GM12878 (cell line): ENCODE data around the gene MSH5. TPM values are rescaled to one million over a fixed set of nuclear protein-coding genes. Genes with fewer than 3 reads are reported as not detected.
A peak's percentile ranks its signal among the peaks of the same experiment; 100 is the strongest.

ENCODE experiments used
- CEBPZ ChIP-seq: fragments of 150-350 bp; IDR thresholded peaks from 2 replicates; pipeline ENCODE4 v1.6.1; 2016; ENCODE audit warnings: low read depth, low read length
- CHD1 ChIP-seq: IDR thresholded peaks from 2 replicates; pipeline ENCODE4 v1.6.1; 2012; ENCODE audit warnings: low read depth, low read length, improper control_type of control experiment
- CHD2 ChIP-seq: IDR thresholded peaks from 2 replicates; pipeline ENCODE4 v1.6.1; 2011; ENCODE audit warnings: low read depth, low read length, improper control_type of control experiment, borderline replicate concordance
- CHD4 ChIP-seq: fragments of 200-600 bp; sonication (generic); IDR thresholded peaks from 2 replicates; pipeline ENCODE4 v1.6.1; 2016; ENCODE audit warnings: mild to moderate bottlenecking
- FOS ChIP-seq: IDR thresholded peaks from 3 replicates; pipeline ENCODE4 v1.6.1; 2011; ENCODE audit warnings: borderline replicate concordance; ENCODE audit not compliant: insufficient read length; ENCODE audit errors: extremely low read depth
- HDGF ChIP-seq: fragments of 450-650 bp; IDR thresholded peaks from 2 replicates; pipeline ENCODE4 v1.6.1; 2016; ENCODE audit warnings: antibody characterized with exemption
- IRF5 ChIP-seq: fragments of 450-650 bp; IDR thresholded peaks from 2 replicates; pipeline ENCODE4 v1.6.1; 2017; ENCODE audit warnings: borderline replicate concordance
- LARP7 ChIP-seq: fragments of 450-650 bp; IDR thresholded peaks from 2 replicates; pipeline ENCODE4 v1.6.1; 2017; ENCODE audit warnings: mild to moderate bottlenecking
- MEF2B ChIP-seq: fragments of 450-650 bp; IDR thresholded peaks from 2 replicates; pipeline ENCODE4 v1.6.1; 2018; ENCODE audit warnings: mild to moderate bottlenecking, moderate library complexity; ENCODE audit not compliant: partially characterized antibody, poor library complexity, severe bottlenecking
- MTA2 ChIP-seq: fragments of 450-650 bp; IDR thresholded peaks from 2 replicates; pipeline ENCODE4 v1.6.1; 2016; ENCODE audit warnings: low read depth, mild to moderate bottlenecking, moderate library complexity
- MTA3 ChIP-seq: IDR thresholded peaks from 2 replicates; pipeline ENCODE4 v1.6.1; 2012; ENCODE audit warnings: low read length, inconsistent platforms, borderline replicate concordance
- NFYA ChIP-seq: IDR thresholded peaks from 2 replicates; pipeline ENCODE4 v1.6.1; 2011; ENCODE audit warnings: low read depth, mild to moderate bottlenecking, low read length, improper control_type of control experiment, borderline replicate concordance
- NRF1 ChIP-seq: conservative IDR thresholded peaks from 2 replicates; pipeline ENCODE4 v1.6.1; 2011; ENCODE audit warnings: mild to moderate bottlenecking, low read depth, low read length, improper control_type of control experiment
- POLR2AphosphoS2 ChIP-seq: IDR thresholded peaks from 2 replicates; pipeline ENCODE4 v1.6.1; 2011; ENCODE audit warnings: low read depth, mild to moderate bottlenecking, low read length, improper control_type of control experiment, moderate library complexity
- POLR2AphosphoS5 ChIP-seq: IDR thresholded peaks from 2 replicates; pipeline ENCODE4 v1.6.1; 2011; ENCODE audit warnings: mild to moderate bottlenecking, low read length, inconsistent platforms
- RUNX3 ChIP-seq: IDR thresholded peaks from 2 replicates; pipeline ENCODE4 v1.6.1; 2012; ENCODE audit warnings: low read length, inconsistent platforms
- SMAD1 ChIP-seq: fragments of 450-650 bp; IDR thresholded peaks from 2 replicates; pipeline ENCODE4 v1.6.1; 2018; ENCODE audit warnings: mild to moderate bottlenecking, low read depth; ENCODE audit not compliant: partially characterized antibody
- SP1 ChIP-seq: IDR thresholded peaks from one replicate; pipeline ENCODE4 v1.6.1; 2011; ENCODE audit warnings: low read depth, low read length
- SUPT20H ChIP-seq: IDR thresholded peaks from 2 replicates; pipeline ENCODE4 v1.6.1; 2011; ENCODE audit warnings: low read depth, mild to moderate bottlenecking, low read length, moderate library complexity, borderline replicate concordance; ENCODE audit not compliant: control insufficient read depth
- TARDBP ChIP-seq: IDR thresholded peaks from 2 replicates; pipeline ENCODE4 v1.6.1; 2016; ENCODE audit warnings: borderline replicate concordance
- TCF3 ChIP-seq: IDR thresholded peaks from 2 replicates; pipeline ENCODE4 v1.6.1; 2012; ENCODE audit warnings: low read depth, mild to moderate bottlenecking, low read length, borderline replicate concordance; ENCODE audit not compliant: insufficient read depth
- polyA plus RNA-seq, 11 experiments: library from polyadenylated mRNA; depleted of rRNA in 4 of 11; unstranded in 6 of 11; stranded (reverse) in 5 of 11; fragments of >200 nt; fragmentation: Nextera tagmentation in 4 of 11; fragmentation: Illumina TruSeq in 1 of 11; extraction: Ambion mirVana in 4 of 11; extraction: Trizol in 1 of 11; gene quantifications; 1 replicate in 1 of 11; 2 replicates in 10 of 11; pipeline versions ENCODE4 v1.2.1 to v1.2.3, GENCODE V29; 2011 to 2016; ENCODE audit warnings: inconsistent platforms in 2 of 11, missing spikeins in 2 of 11, low read depth in 1 of 11
- total RNA-seq, 4 experiments: library from RNA; depleted of rRNA in 3 of 4; stranded (reverse); fragments of >200 nt in 3 of 4; fragmentation: Illumina TruSeq in 1 of 4; extraction: Trizol in 1 of 4; gene quantifications; 2 replicates each; pipeline versions ENCODE4 v1.2.1 to v1.2.3, GENCODE V29; 2013 to 2021
- TF ChIP-seq, protein P1 (sequence below): IDR thresholded peaks from 2 replicates; pipeline ENCODE4 v1.6.1; 2012; ENCODE audit warnings: low read depth, low read length, improper control_type of control experiment
- TF ChIP-seq, protein P2 (sequence below): IDR thresholded peaks from 2 replicates; pipeline ENCODE4 v1.6.1; 2011; ENCODE audit warnings: low read depth, low read length, improper control_type of control experiment, borderline replicate concordance
- TF ChIP-seq, protein P3 (sequence below): IDR thresholded peaks from 2 replicates; pipeline ENCODE4 v1.6.1; 2012; ENCODE audit warnings: low read depth, low read length, improper control_type of control experiment

Gene MSH5
- total and polyA plus RNA-seq, 10 of the 15 experiments (the other 5 are each of a cell fraction or from before 2014, with no cell fraction given): 9.1 to 52.7 (median 30.0) TPM

DNA sequence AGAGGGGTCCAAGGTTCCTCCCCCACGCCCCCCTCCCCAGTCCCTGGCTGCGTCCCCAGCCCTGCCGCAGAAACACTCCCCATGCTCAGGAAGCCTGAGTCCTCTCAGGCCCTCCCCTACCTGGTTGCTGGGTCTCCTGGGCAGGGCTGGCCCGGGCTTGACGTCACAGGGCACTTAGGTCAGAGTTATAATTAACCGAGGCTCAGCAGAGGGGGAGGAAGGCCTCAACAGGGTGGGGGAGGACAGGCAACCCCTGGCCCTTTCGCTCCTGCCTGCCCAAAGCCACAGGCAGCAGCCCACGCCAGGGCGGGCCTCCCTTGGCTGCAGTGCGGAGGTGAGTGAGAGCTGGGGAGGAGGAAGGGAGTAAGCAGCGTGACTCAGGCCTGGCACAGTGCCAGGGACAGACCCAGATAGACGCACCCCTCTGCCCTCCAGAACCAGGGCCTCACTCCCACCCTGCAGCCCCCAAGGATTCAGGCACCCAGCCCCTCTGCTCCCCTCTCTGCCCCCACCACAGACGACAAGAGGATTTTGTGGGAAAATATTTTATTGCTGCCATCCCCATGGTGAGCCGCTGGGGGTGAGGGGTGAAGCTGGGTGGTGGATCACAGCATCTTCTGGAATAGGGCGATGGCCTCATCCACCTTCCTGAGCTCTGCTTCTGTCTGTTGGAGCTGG is 37.3 kb downstream of the MSH5 start, which contains the start of gene VWA7 (continued):
- TF ChIP-seq CHD1: no peak
- no peak for TF ChIP-seq NFYA
- TF ChIP-seq, protein P1, sequence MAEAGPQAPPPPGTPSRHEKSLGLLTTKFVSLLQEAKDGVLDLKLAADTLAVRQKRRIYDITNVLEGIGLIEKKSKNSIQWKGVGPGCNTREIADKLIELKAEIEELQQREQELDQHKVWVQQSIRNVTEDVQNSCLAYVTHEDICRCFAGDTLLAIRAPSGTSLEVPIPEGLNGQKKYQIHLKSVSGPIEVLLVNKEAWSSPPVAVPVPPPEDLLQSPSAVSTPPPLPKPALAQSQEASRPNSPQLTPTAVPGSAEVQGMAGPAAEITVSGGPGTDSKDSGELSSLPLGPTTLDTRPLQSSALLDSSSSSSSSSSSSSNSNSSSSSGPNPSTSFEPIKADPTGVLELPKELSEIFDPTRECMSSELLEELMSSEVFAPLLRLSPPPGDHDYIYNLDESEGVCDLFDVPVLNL: no peak
- peak; percentile 73; the same call in 1 of the 2 replicates for TF ChIP-seq POLR2AphosphoS5
- no peak for TF ChIP-seq POLR2AphosphoS2
- no peak for TF ChIP-seq IRF5
- peak; percentile 72 for TF ChIP-seq MEF2B
- no peak for TF ChIP-seq LARP7
- peak; percentile 52 for TF ChIP-seq MTA3
- TF ChIP-seq HDGF: peak; percentile 85; the same call in 1 of the 2 replicates
- TF ChIP-seq TCF3: no peak
- TF ChIP-seq CEBPZ: no peak
- TF ChIP-seq, protein P2, sequence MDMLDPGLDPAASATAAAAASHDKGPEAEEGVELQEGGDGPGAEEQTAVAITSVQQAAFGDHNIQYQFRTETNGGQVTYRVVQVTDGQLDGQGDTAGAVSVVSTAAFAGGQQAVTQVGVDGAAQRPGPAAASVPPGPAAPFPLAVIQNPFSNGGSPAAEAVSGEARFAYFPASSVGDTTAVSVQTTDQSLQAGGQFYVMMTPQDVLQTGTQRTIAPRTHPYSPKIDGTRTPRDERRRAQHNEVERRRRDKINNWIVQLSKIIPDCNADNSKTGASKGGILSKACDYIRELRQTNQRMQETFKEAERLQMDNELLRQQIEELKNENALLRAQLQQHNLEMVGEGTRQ: no peak
- TF ChIP-seq SP1: peak; percentile 69
- TF ChIP-seq SUPT20H: no peak
- TF ChIP-seq NRF1: no peak
- TF ChIP-seq SMAD1: peak; percentile 99
- peak; percentile 84 for TF ChIP-seq CHD2
- no peak for TF ChIP-seq FOS
- no peak for TF ChIP-seq TARDBP
- peak; percentile 88 for TF ChIP-seq RUNX3
- peak; percentile 75; the same call in 1 of the 2 replicates for TF ChIP-seq MTA2
- no peak for TF ChIP-seq CHD4
- TF ChIP-seq, protein P3, sequence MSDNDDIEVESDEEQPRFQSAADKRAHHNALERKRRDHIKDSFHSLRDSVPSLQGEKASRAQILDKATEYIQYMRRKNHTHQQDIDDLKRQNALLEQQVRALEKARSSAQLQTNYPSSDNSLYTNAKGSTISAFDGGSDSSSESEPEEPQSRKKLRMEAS: 0 out of 2 replicates have a peak, but pooled peaks have one; percentile 28
